ENCODE measurements around the gene BNC2.

The BNC2 gene

GRCh38 chr9:16361939-16362338, 508.5 kb downstream of the BNC2 start:
- TF ChIP-seq FOXM1 (IDR thresholded peaks at IDR 0.05; ENCODE audit: borderline replicate concordance, low read depth) (no peak), USF1 (IDR thresholded peaks at IDR 0.05) (no peak)

- TF ChIP-seq EP300 (IDR thresholded peaks at IDR 0.05; ENCODE audit: borderline replicate concordance) (no peak), TEAD4 (IDR thresholded peaks at IDR 0.05) (no peak), YY1 (IDR thresholded peaks at IDR 0.05; ENCODE audit: low read depth) (no peak), USF1 (IDR thresholded peaks at IDR 0.05) (no peak), MAX (IDR thresholded peaks at IDR 0.05) (no peak), NFIC (IDR thresholded peaks at IDR 0.05) (no peak), TCF12 (IDR thresholded peaks at IDR 0.05; ENCODE audit: low read depth) (no peak), REST (IDR thresholded peaks at IDR 0.05; ENCODE audit: low read depth) (no peak), FOXM1 (IDR thresholded peaks at IDR 0.05; ENCODE audit: borderline replicate concordance, low read depth) (no peak), CREB1 (IDR thresholded peaks at IDR 0.05; ENCODE audit: low read depth) (no peak), RAD21 (IDR thresholded peaks at IDR 0.05; ENCODE audit: low read depth) (no peak), TAF1 (IDR thresholded peaks at IDR 0.05; ENCODE audit: low read depth) (no peak), CEBPB (IDR thresholded peaks at IDR 0.05) (no peak), ZBTB7A (IDR thresholded peaks at IDR 0.05; ENCODE audit: low read depth) (no peak), EGR1 (IDR thresholded peaks at IDR 0.05) (no peak)
Measured at GRCh38 chr9:16361118-16361517, 509.4 kb downstream of the BNC2 start.

GRCh38 chr9:16360247-16360646, 510.2 kb downstream of the BNC2 start:
- TF ChIP-seq NFIC (IDR thresholded peaks at IDR 0.05), result no peak
- TF ChIP-seq REST (IDR thresholded peaks at IDR 0.05; ENCODE audit: low read depth), result no peak
- TF ChIP-seq ZBTB7A (IDR thresholded peaks at IDR 0.05; ENCODE audit: low read depth), result no peak
- no peak for TF ChIP-seq EP300 (IDR thresholded peaks at IDR 0.05; ENCODE audit: borderline replicate concordance)
- TF ChIP-seq YY1 (IDR thresholded peaks at IDR 0.05; ENCODE audit: low read depth), result no peak
- no peak for TF ChIP-seq TEAD4 (IDR thresholded peaks at IDR 0.05)
- no peak for TF ChIP-seq CEBPB (IDR thresholded peaks at IDR 0.05)
- TF ChIP-seq FOXM1 (IDR thresholded peaks at IDR 0.05; ENCODE audit: borderline replicate concordance, low read depth), result no peak
- no peak for TF ChIP-seq TAF1 (IDR thresholded peaks at IDR 0.05; ENCODE audit: low read depth)
- no peak for TF ChIP-seq USF1 (IDR thresholded peaks at IDR 0.05)

All from Ishikawa (cell line).